Hepatocyte (in vitro differentiated cells): ENCODE data around the gene METTL27.

Experiments used
- EZH2phosphoT487 ChIP-seq: fragments of 200-600 bp; sonication (generic); IDR thresholded peaks from one replicate; pipeline ENCODE4 v1.6.1; 2018; ENCODE audit warnings: antibody characterized with exemption, mild to moderate bottlenecking, low read depth, moderate library complexity; ENCODE audit not compliant: unreplicated experiment, severe bottlenecking
- TF ChIP-seq, protein P1 (sequence below): fragments of 200-600 bp; sonication (generic); IDR thresholded peaks from 2 replicates; pipeline ENCODE4 v1.5.1; 2016; ENCODE audit warnings: antibody characterized with exemption, mild to moderate bottlenecking; ENCODE audit not compliant: poor library complexity

DNA sequence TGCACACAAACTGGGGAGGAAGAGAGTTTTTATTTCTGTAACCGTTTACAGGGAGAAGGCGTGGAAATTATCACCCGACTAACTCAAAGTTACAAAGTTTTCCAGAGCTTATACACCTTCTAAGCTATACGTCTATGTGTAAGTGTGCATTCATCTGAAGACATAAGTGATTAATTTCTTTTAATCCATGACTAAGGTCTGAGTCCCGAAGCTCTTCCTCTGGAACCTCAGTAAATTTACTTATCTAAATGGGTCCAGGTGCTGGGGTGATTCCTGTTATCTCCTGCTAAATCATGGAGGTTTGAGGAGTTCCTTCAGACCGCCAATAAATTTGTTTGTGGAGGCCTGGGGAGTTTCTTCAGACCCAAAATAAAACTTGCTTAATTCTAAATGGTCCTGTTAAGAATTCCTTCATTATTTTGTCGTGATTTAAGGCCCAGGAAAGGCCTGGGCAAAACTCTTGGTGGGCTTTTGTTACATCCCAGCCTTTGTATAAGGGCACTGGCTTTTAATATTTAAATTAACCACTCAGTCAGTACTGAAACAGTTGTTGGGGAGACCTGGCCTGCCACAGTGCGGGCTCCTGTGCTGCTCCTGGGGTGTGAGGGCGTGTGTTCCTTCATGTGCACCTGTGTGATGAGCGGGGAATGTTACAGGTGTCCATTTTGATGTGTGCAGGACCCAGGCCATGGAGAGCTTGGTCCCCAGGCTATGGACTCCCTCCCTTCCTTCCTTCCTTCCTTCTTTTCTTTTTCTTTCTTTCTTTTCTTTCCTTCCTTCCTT, 5.8 kb upstream of the METTL27 start:
- TF ChIP-seq, protein P1, sequence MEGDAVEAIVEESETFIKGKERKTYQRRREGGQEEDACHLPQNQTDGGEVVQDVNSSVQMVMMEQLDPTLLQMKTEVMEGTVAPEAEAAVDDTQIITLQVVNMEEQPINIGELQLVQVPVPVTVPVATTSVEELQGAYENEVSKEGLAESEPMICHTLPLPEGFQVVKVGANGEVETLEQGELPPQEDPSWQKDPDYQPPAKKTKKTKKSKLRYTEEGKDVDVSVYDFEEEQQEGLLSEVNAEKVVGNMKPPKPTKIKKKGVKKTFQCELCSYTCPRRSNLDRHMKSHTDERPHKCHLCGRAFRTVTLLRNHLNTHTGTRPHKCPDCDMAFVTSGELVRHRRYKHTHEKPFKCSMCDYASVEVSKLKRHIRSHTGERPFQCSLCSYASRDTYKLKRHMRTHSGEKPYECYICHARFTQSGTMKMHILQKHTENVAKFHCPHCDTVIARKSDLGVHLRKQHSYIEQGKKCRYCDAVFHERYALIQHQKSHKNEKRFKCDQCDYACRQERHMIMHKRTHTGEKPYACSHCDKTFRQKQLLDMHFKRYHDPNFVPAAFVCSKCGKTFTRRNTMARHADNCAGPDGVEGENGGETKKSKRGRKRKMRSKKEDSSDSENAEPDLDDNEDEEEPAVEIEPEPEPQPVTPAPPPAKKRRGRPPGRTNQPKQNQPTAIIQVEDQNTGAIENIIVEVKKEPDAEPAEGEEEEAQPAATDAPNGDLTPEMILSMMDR = no peak
- TF ChIP-seq EZH2phosphoT487 = no peak
